Erythroblast (primary cell): ENCODE measurements around the gene DONSON.
A peak's percentile ranks its signal among the peaks of the same experiment; 100 is the strongest.

Experiments
- DNase-seq, 2 experiments: peaks; one replicate each; lab custom pipeline; 2025; lab: John Stamatoyannopoulos, UW
- GATA1 ChIP-seq: IDR thresholded peaks from 2 replicates; pipeline ENCODE4 v1.6.1; 2011; ENCODE audit warnings: low read depth, mild to moderate bottlenecking, control low read depth, low read length, moderate library complexity
- POLR2A ChIP-seq: IDR thresholded peaks from 2 replicates; pipeline ENCODE4 v1.6.1; 2011; ENCODE audit warnings: mild to moderate bottlenecking, low read length

DONSON gene

GRCh38 chr21:33578959-33579542 is 9.4 kb downstream of the DONSON start:
- DNase-seq: peak in 1 of 2 experiments; percentile 23
- no peak for TF ChIP-seq POLR2A
- TF ChIP-seq GATA1: no peak

- peak in 1 of 2 experiments; percentile 17 for DNase-seq
- TF ChIP-seq GATA1 (no peak), POLR2A (no peak)
Observed at GRCh38 chr21:33578214-33578613, 10.3 kb downstream of the DONSON start.

GRCh38 chr21:33576741-33577141 is 11.7 kb downstream of the DONSON start:
- peak in 1 of 2 experiments; percentile 31 for DNase-seq

- DNase-seq: no peak
Observed at GRCh38 chr21:33572350-33572749, 16.1 kb downstream of the DONSON start.

GRCh38 chr21:33569991-33570390 is 18.5 kb downstream of the DONSON start:
- TF ChIP-seq POLR2A (no peak), GATA1 (no peak)
- no peak for DNase-seq

More at GRCh38 chr21:33572350-33572749, 16.1 kb downstream of the DONSON start:
- TF ChIP-seq POLR2A: no peak
- TF ChIP-seq GATA1: no peak

GRCh38 chr21:33568448-33568847 is 20.0 kb downstream of the DONSON start:
- TF ChIP-seq POLR2A (no peak), GATA1 (no peak)
- DNase-seq: no peak

GRCh38 chr21:33567914-33568313 is 20.6 kb downstream of the DONSON start:
- TF ChIP-seq POLR2A: no peak
- no peak for TF ChIP-seq GATA1
- DNase-seq: no peak

- TF ChIP-seq GATA1 (no peak), POLR2A (no peak)
- no peak for DNase-seq
Observed at GRCh38 chr21:33566514-33566913, 22.0 kb downstream of the DONSON start.

- DNase-seq: no peak
- TF ChIP-seq GATA1: no peak
- TF ChIP-seq POLR2A: no peak
Observed at GRCh38 chr21:33562389-33562788, 26.1 kb downstream of the DONSON start.

- no peak for DNase-seq
- TF ChIP-seq POLR2A (no peak), GATA1 (no peak)
Observed at GRCh38 chr21:33561373-33561772, 27.1 kb downstream of the DONSON start.

- no peak for DNase-seq
- no peak for TF ChIP-seq GATA1
- TF ChIP-seq POLR2A: no peak
Observed at GRCh38 chr21:33560965-33561364, 27.5 kb downstream of the DONSON start.

- TF ChIP-seq POLR2A (no peak), GATA1 (no peak)
- DNase-seq: no peak
Observed at GRCh38 chr21:33559813-33560212, 28.7 kb downstream of the DONSON start.

GRCh38 chr21:33558777-33559421 is 29.6 kb downstream of the DONSON start:
- TF ChIP-seq GATA1 (no peak), POLR2A (no peak)

GRCh38 chr21:33557447-33557846 is 31.0 kb downstream of the DONSON start:
- no peak for DNase-seq
- no peak for TF ChIP-seq POLR2A
- TF ChIP-seq GATA1: no peak

More at GRCh38 chr21:33558777-33559421, 29.6 kb downstream of the DONSON start:
- no peak for DNase-seq

- TF ChIP-seq GATA1 (no peak), POLR2A (no peak)
- peak; percentile 22 to 33 for DNase-seq
Observed at GRCh38 chr21:33554982-33555344, 33.5 kb downstream of the DONSON start.
